Endothelial cell of umbilical vein (primary cell): Measurements from ENCODE around the gene TNPO2.

ENCODE experiments used
- JUN ChIP-seq: IDR thresholded peaks from 2 replicates; pipeline ENCODE4 v1.6.1; 2011; ENCODE audit warnings: borderline replicate concordance, low read depth; ENCODE audit not compliant: insufficient read length, insufficient read depth
- TF ChIP-seq, protein P1 (sequence below), 2 donors: IDR thresholded peaks; 1 replicate in 1 of 2; 2 replicates in 1 of 2; pipeline ENCODE4 v1.5.1; 2011; ENCODE audit warnings: low read length in 2 of 2, mild to moderate bottlenecking in 2 of 2, moderate library complexity in 2 of 2, control low read depth in 1 of 2, inconsistent platforms in 1 of 2, low read depth in 1 of 2; ENCODE audit not compliant: insufficient read depth in 1 of 2; ENCODE audit errors: extremely low read depth in 1 of 2

DNA sequence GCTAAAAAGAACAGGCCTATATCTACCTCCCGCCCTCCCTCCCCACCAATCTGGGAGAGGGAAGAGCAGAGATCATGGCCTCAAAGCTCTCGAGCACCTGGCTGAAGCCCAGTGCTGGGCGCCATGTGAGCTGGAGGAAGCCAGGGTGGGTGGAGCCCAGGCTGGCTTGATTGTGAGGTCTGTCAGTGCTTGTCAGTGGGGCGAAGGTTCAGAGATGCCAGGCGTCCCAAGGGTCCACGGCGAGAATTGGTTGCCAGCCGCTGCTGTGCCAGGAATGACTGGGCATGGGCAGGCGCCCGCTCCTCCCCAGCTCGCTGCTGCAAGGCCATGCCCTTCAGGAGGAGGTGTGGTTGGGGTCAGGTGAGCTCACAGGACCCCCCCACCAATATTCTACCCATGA, 39.4 kb upstream of the TNPO2 start:
- TF ChIP-seq, protein P1, sequence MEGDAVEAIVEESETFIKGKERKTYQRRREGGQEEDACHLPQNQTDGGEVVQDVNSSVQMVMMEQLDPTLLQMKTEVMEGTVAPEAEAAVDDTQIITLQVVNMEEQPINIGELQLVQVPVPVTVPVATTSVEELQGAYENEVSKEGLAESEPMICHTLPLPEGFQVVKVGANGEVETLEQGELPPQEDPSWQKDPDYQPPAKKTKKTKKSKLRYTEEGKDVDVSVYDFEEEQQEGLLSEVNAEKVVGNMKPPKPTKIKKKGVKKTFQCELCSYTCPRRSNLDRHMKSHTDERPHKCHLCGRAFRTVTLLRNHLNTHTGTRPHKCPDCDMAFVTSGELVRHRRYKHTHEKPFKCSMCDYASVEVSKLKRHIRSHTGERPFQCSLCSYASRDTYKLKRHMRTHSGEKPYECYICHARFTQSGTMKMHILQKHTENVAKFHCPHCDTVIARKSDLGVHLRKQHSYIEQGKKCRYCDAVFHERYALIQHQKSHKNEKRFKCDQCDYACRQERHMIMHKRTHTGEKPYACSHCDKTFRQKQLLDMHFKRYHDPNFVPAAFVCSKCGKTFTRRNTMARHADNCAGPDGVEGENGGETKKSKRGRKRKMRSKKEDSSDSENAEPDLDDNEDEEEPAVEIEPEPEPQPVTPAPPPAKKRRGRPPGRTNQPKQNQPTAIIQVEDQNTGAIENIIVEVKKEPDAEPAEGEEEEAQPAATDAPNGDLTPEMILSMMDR (IDR thresholded peaks at IDR 0.05; ENCODE audit: extremely low read depth in 1 of 2, insufficient read depth in 1 of 2, low read depth in 1 of 2, low read length in 2 of 2): no peak
- TF ChIP-seq JUN: no peak
